Measurements from ENCODE around the gene KSR1.
"Not testable (repeated sequence)": the region's sequence is repeated elsewhere in the genome, so short reads cannot be mapped to it uniquely, and the experiment has no call there.

The KSR1 gene

GRCh38 chr17:27454089-27454488, 2.2 kb upstream of the KSR1 start:
- DNase-seq (ENCODE audit: low read depth, low spot score), result no peak

DNA sequence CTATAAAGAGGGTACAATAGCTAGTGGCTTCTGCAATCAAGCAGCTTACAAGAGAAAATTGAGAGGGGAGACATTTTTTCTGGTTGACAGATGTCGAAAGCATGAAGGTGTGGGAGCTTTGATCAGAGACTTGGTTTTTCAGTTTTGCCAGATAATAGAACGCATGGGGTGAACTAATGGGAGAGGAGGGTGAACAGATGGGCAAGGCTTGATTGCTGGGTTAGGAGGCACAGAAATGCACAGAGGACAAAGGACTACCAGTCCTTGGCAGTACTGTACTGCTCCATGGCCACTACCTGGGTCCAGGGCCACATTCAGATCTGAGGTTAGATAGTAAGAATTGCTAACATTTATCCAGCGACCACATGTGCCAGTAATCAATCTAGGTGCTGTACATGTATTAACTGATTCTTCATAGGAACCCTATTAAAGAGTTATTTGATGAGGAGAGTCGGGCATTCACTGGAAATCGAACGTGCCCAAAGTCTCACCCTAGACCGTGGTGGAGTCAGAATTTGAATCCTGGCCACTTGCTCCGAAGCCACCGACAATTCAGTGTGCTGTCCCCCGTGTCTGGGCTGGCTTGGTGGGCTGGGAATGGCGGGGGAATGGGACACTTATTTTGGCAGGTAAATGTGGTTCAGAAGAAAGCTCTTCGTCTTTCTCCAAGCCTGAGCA, 873 bp upstream of the KSR1 start:
- no peak for DNase-seq (ENCODE audit: low read depth, low spot score)

DNA sequence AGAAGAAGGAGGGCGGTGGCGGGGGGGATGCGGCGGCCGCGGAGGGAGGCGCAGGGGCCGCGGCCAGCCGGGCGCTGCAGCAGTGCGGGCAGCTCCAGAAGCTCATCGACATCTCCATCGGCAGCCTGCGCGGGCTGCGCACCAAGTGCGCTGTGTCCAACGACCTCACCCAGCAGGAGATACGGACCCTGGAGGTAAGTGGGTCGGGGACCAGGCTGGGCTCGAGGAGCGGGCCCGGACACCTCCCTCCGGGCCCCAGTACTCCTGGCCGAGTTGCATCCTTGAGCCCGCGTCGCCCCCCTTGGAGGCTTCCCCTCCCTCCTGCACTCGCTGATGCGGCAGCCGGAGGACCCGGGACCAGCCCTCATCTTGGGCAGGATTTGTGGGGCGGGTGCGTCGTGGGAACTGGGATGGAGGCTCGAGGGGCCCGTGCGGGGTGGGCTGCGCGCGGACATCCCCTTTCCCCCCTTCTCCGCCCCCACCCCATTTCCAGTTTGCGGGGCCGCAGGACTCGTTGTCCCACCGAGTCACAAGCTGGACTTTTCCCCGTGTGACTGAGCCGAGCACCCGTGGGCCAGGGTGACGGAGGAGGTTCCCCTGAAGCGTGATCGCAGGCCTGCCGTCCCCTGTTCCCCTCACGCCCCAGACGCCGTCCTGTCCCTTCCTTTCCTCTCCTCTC, 572 bp downstream of the KSR1 start:
- no peak for DNase-seq (ENCODE audit: low read depth, low spot score)

DNA sequence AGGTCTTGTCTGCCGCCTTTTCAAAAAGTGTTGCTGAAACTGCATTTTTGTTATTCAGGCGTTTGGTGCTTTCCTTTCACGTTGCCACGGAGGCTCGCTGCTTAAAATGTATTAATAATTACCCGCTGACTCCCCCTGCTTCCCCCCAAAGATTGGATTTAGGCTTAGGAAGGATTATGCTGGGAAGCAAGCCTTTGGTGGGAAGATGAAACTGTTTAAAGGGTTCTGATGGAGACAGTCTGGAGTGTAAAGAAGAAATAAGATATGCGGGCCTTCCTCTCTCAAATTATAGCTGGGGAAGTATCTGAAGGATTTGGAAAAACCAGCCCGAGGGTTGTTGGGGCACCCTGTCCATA, 1.1 kb downstream of the KSR1 start:
- no peak for DNase-seq (ENCODE audit: low read depth, low spot score)

GRCh38 chr17:27457731-27458523, 1.7 kb downstream of the KSR1 start:
- DNase-seq (ENCODE audit: low read depth, low spot score), result peak; percentile 47

- DNase-seq (ENCODE audit: low read depth, low spot score), result peak; percentile 43
Measured at GRCh38 chr17:27458524-27458908, 2.3 kb downstream of the KSR1 start.

- DNase-seq (ENCODE audit: low read depth, low spot score), result no peak
Measured at GRCh38 chr17:27459433-27459832, 3.2 kb downstream of the KSR1 start.

DNA sequence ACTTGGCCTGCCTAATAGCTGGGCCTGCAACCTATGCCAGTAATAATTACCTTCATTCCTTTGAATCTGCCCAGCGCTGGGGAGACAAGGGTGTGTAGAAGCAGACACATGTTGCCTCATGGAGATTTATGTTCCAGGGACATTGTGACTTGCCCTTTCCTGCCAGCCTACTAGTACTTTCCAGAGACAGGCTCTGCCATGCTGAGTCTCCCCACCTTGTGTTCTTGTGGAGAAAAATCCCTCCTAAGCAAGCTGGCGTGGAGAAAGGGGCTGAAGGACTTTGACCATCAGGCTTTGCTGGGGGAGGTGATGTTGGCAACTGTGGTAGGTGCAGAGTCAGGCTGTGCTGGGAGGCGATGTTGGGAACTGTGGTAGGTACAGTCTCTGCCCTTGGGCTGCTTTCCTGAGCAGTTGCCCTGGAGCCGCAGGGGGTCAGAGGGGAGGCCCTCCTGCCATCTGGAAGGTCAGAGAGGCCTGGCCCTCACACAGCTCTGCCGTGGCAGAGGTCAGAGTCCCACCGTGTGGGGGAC, 4.0 kb downstream of the KSR1 start:
- no peak for DNase-seq (ENCODE audit: low read depth, low spot score)

- no peak for DNase-seq (ENCODE audit: low read depth, low spot score)
Measured at GRCh38 chr17:27461192-27461859, 5.1 kb downstream of the KSR1 start.

DNA sequence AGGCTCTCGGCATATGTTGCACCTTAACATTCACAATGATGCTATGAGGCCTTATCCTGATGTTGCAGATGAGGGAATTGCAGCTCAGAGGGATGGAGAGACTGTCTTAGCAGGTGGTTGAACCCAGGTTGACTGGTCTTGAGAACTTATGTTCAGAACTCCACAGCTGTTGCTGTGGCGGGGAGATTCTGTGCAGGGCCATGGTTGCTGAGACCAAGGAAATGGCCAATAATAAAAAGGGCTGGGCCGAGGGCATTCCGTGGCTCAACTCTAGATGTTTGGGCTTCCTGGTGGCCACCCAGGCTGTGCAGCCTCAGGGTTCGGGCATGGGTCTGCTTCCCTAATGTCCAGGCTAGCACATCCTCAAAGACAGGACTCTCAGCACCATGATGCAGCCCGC, 5.9 kb downstream of the KSR1 start:
- no peak for DNase-seq (ENCODE audit: low read depth, low spot score)

GRCh38 chr17:27462714-27463113, 6.5 kb downstream of the KSR1 start:
- no peak for DNase-seq (ENCODE audit: low read depth, low spot score)

DNA sequence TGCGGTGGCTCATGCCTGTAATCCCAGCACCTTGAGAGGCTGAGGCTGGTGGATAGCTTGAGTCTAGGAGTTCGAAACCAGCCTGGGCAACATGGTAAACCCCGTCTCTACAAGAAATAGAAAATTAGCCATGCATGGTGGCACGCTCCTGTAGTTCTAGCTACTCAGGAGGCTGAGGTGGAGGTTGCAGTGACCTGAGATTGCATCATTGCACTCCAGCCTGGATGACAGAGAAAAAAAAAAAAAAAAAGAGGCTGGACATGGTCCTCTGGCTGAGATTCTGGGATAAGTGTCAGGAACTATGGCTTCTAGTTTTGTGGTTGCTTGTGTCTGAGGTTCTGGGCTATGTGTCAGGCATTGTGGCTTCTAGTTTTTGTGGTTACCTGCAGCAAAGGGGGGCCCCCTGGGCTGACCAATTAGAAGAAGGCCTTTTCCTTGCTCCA, 7.0 kb downstream of the KSR1 start:
- DNase-seq (ENCODE audit: low read depth, low spot score), result no peak

GRCh38 chr17:27464019-27464418, 7.8 kb downstream of the KSR1 start:
- not testable (repeated sequence) for DNase-seq (ENCODE audit: low read depth, low spot score)

DNA sequence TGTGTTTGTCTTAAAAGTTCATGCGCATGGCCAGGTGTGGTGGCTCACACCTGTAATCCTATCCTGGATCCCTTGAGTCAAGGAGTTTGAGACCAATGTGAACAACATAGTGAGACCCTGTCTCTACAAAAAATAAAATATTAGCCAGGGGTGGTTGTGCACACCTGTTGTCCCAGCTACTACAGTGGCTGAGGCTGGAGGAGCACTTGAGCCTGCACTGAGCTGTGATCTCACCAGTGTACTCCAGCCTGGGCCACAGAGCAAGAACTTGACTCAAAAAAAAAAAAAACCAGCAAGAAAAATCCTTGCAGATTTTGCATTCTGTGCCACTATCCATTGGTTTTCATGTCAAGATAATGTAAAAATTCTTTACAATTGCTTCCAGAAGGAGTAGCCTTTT, 8.2 kb downstream of the KSR1 start:
- DNase-seq (ENCODE audit: low read depth, low spot score), result no peak

DNA sequence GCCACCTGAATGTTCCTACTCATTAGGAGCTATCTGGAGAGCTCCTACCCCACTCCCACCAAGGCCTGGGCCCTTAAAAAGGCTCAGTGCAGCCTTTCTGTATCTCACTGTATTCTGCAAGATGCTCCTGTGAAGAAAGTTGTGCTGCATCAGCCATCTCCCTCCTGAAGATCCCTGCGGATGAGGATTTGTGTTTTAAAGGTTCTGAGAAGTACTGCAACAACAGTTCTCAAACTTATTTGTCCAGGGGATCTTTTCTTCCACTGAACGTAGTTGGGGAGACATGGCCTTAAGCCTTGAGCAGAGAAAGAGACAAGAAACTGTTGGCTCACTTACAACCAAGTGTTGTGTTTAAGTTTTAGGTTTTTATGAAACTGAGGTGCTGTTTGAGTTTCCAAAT, 9.6 kb downstream of the KSR1 start:
- DNase-seq (ENCODE audit: low read depth, low spot score), result not testable (repeated sequence)

GRCh38 chr17:27466376-27466742, 10.1 kb downstream of the KSR1 start:
- DNase-seq (ENCODE audit: low read depth, low spot score), result no peak

- DNase-seq (ENCODE audit: low read depth, low spot score), result no peak
Measured at GRCh38 chr17:27466743-27467375, 10.6 kb downstream of the KSR1 start.

GRCh38 chr17:27469256-27469655, 13.0 kb downstream of the KSR1 start:
- no peak for DNase-seq (ENCODE audit: low read depth, low spot score)

DNA sequence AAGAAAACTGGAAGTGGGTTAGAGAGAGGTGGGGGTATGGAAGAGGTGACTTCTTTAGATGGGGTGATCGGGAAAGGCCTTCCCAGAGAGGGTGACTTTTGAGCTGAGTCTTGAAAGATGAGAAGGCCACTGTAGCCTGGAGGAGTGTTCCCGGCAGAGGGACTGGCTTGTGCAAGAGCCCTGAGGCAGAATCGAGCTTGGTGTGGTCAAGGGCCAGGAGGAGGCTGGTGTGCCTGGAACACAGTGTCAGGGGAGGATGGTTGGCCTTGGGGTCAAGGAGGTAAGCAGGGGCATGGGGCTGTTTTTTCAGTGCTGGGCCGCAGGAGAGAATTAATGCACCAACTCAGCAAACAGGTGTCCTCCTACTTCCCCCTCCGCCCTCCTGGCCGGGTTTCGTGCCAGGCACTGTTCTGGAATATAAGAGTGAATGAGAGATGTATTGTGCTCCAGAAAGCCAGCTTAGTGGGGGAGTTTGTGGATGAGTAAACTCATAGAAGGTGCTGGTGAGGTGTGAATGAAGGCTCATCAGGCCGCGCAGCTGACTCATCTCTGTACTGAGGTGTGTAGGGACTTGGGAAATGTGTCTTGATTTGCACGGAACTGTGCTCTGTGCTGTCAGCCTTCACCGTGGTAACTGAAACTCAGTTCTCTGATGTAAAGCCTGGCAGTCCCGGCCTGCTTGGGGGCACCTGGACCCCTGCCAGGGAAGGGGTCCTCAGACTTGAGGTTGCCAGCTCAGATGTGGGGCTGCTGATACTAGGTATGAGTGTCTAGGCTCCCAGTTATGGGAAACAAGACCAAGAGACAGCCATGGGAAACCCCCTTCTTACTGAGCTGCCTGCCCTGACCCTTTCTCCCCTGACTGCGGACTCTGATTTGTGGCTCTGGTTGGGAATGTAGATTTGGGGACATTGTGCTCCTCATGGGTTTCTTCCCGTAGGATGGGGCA, 15.3 kb downstream of the KSR1 start:
- no peak for DNase-seq (ENCODE audit: low read depth, low spot score)

DNA sequence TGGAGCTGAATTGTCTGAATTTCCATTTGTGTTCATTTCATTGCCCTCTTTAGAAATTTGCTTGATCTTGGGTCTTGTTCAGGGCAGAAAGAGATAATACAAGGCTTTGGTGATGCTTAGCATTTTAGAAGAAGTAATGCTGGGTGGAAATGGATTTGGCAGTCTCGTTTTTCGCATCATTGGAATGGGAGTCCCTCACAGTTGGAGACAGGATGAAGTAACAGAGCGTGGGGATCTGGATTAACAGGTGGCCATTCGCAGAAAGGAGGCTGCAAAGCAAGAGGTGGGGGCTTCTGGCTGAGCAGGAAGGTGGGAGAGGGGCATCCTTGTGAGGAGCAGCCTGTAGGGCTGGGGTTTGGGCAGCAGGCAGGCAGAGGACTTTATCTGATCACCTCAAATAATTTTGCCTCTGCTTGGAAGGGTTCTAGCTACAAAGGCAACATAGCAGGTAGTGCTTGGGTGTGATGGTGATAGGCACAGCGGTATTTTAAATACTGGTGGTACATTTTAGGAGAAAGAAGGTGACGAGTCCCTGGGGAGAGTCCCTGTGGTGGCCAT, 17.0 kb downstream of the KSR1 start:
- DNase-seq (ENCODE audit: low read depth, low spot score), result no peak
